HG02973 (cell line): ENCODE data around the gene GRIK2.

Source experiments
- ATAC-seq: cut with Tn5 transposase; IDR thresholded peaks from one replicate; pipeline ENCODE4 v1.9.1; 2021; ENCODE audit warnings: moderate library complexity; ENCODE audit not compliant: unreplicated experiment

The GRIK2 gene

DNA sequence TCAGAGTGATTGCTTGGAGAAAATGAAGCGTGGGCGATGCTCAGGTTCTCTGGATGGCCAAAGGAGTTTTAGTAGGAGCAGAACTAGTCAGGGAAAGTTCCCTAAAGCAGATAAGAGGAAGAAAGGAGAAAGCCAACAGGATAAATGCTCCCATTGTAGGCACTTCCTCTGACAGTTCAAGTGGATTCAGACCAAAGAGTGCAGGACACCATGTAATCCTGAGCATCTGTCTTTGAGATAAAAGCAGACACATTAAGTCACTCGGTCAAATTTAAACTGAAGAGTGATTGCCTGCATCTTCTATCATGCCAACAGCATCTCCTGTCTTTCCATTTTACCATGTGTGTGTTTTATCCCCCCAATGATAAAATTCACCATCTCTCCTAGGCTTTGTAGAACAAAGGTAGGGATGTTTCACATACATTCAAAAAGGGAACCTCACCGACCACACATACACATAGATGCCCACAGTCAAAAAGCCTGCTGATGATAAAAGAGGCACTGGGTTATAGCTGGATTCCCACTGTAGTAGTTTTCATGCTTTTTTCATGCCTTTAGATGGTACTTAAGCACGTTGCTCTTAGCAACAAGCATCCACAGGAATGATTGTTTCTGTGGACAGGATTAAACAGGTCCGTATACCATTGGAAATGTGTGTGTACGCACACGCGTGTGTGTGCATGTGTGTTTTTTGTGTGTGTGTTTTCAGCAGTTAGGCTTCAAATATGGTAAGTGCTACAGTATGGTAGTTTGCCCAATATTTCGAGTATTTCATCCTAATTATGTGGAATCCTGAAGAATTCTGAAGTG lies 7.0 kb downstream of the GRIK2 start:
- ATAC-seq = no peak

DNA sequence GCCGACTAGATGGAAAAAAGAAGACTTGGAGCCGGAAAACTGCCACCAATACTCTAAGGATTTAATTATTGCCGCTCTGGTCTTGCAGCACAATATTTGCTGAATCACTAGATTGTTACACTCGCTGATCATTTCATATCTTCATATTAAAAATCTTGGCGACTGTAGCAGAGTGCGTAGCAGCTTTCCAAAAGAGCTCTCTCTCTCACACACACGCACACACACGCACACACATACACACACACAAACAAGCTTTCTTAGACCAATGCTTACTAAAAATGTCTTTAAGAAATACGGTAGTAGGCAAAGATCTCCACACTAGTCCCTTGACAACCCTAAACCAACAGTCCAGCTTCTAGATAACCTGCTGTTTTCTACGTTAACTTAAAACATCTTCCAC lies 7.7 kb downstream of the GRIK2 start:
- no peak for ATAC-seq

DNA sequence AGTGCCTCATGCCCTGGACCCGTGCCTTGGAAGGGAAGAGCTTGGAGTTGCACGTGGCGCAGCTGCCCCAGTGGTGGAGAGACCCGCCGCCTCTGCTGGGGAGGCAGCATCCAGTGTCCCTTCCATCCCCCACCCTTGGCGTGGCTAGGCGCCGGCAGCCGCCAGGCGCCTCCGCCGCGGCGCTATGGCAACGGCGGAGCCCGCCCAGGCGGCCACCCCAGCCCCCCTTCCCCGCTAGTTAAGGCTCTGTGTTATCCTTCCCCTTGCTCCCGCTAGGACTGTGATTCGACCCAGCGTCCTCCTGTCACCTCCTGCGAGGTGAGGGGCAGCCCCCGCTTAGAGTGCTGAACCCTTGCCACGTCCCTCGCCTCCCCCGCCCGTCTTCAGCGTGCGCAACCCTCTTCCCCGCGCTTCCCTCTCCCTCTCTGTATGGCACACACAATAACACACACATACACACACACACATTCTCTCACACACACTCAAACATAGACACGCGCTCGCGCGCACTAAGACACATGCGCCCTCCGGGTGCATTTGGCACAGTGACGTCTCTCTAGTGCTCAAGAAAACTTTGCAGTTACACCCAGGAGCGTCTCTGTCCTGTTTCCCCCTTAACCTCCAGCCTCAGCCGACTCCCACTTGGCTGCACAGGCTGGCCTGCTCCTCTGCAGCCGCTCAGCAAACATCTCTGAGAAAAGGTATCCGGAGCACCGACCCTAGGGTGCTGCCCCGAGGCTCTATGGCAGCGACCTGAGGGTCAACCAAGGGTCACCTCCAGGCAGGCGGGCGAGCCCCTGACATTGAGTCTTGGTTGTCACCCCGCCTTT lies 8.5 kb downstream of the GRIK2 start:
- ATAC-seq = no peak

DNA sequence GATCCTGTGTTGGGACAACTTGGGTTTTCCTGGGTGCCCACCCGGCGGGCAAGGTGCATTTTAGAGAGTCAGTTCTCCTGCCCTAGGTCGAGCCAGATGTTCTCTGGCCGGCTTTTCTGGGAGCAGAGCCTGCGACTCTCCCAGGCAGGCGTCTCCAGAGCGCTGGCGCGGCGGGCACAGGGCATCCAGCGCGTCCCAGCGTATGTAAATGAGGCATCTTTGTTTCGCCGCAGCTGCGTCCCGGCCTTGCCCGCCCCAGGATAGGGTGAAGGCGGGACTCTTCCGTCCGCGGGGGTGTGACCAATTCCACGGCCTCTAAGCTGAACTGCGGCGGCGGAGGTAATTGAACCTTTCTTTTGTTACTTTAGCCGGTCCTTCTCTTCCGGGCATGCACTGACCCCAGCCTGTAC lies 9.1 kb downstream of the GRIK2 start:
- ATAC-seq = no peak

DNA sequence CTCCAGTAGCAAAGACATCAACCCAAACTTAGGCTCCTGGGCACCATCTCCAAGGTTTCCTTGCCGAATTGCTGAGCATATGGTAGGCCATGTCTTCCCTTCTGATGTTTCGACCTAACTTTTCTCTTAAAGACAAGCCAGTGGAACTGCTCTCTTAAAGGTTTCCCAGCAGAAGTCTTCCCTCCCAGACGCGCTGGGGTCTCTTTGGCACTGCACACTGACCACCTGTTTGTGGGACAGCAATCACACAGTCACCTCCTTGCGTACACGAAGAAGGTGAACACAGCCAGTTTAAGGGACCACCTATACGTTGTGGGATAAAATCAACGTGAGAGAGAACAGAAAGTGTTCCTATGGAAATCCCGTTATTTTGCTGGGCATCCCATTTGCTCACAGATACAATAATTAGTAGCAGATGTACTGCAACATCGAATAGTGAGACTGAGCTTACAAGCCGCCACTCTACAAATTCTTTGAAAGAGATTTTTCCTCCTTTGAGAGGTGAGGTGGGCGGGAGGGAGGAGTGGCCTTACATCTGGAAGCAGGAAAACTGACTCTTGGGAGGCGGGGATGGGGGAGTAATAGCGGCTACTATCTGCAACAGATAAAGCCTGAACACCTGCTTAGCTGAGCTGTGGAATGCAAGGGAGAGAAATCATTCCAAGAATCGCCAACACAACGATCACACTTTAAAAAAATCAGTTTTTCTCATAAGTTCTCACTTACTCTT lies 9.9 kb downstream of the GRIK2 start:
- ATAC-seq = no peak

DNA sequence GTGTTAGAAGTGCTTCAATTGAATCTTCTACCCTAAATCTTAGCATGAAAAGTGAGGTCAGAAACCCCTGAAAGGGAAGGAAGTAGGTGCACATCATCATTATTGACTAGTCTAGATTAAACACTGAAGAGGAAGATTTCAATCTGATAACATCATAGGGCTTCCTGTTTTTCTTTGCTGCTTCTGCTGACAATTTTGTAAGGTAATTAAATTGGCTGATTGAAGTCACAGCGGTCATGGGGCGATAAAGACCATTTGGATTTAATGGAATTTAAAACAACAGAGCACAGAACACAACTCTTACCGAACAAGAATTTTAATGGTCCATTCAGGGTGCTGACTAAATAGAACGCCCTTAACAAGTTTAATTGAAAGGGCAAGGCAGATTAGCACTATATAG lies 11.3 kb downstream of the GRIK2 start:
- ATAC-seq = no peak

DNA sequence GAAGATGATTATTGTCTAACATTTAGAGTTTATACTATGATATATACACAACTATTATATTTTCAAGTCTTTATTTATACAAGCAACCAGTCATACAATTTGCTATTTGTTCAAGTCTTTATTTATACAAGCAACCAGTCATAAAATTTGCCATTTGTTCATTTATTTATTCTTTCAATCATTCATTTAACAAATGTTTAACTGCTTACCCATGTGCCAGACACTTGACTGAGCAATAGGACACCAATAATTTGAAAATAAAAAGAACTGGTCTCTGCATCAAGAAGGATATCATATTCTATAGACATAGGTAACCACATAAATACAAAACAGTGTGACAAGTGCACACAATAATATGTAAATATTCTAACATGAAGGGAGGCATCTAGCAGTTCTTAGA lies 20.3 kb downstream of the GRIK2 start:
- ATAC-seq = no peak

DNA sequence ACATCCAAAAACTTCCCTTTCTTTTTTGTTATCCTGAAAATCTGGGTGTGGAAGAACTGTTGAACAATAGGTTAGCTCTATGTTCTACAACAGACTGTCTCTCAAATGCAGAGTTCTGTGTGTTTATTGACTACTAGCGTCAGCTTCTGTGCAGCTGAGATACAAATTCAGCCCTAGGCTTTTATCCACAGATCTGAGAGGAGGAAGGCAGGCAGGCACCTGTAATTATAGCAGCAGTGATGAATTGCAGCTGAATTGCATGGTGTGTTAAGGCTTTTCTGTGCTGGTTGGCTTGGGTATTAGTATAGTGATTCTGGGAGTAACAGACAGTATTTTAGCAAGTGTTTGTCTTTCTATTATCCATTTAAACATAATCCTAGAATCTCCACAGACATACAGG lies 24.4 kb downstream of the GRIK2 start:
- ATAC-seq = no peak

DNA sequence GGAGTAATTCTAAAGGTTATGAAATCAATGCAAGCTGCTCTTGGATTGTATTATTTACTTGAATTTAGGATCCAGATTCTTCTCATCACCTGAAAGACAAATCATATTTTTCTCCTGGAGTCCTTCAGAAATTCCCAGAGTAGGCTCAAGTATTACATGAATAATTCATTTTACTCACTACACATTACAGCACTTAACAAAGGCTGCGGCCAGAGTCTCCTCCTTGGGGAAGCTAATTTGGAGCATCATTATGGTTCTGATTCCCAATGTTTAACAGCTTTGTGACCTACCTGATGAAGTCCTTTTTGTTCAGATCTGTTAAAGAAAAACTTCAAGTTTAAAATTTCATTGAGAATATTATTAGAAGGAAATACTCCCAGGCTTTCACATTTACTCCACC lies 28.7 kb downstream of the GRIK2 start:
- ATAC-seq = no peak

DNA sequence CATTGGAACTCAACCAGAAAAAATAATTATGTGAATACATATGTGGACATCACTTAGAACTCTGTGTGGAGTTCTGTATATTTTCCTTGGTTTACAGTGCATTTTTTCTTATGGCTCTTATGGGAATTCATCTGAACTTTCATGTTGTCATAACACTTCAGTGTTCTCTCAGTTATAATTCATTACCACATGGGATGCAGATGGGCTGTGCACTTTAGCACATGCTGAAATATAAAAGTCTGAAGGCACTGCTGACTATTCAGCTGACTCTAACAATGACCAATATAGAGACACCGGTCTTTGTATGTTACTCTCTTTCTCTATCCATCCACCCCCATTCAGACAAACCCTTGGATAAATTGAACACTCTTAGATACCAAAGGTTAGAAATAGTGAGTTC lies 29.3 kb downstream of the GRIK2 start:
- no peak for ATAC-seq

DNA sequence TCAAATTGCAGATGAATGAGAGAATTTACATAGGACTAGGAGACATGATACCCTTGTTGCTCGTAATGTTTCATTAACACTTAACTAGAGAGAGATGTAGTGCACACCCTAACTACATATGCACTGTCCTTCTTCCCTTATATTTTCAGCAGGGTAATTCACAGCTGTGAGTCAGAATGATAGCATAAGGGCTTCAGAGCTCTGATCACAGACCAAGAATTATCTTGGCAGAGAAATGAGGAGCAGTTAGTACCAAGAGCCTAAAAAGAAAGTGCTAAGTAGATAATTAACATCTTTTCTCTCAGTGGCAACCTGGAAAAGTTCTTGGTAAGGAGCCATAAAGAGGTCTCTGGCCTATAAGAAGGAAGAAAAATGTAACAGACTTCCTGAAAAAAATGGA lies 35.8 kb downstream of the GRIK2 start:
- ATAC-seq = no peak

DNA sequence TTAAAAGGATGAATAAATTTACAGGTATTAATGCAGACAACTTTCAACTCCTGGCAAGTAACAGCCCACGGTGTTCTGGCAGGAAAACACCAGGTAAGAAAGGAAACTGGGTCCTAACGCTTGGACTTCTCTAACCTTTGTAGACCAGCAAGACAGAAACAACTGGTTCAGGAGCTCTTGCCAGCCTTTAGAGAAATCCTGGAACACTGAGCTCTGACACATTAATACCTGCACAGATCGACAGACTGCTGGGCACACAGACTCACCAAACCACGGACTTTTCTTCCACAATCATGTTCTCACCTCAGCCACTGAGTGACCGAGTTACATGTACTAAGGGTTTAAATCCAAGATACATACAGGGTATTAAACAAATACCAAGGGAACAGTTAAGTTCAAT lies 36.3 kb downstream of the GRIK2 start:
- no peak for ATAC-seq

DNA sequence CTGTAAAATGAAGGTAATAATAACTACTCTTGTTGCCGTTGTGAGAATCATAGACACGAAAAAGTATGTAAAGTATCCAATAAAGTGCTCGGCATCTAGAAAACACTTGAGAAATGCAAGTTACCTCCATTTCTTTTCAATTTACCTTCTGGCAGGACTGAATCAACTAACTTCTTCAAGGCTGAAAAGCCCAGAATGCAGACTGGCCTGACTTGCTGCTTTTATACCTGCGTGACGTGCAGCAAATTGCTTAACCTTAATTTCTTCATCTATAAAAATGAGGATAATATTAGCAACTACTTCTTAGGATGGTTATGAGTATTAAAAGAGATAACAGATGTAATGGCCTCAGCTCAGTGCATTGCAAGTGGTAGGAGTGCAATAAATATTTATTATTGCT lies 39.6 kb downstream of the GRIK2 start:
- ATAC-seq = no peak

DNA sequence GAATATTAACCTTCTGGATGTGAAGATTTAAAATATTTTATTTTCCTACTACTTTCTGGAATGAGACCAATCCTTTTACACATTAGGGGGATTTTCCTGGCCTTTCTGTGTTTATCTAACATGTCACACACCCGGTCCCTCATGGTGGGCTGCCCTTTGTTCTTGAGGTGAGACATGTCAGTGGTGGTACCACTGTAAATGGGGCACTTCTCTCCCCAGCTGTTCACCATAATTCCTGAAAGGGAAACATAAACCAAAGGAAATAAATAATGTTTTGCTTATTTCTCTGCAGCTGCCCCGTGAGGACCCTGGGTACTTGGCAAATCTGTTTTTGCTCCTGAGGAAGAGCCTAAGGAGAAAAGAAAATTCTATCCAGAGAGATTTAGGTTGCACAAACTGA lies 41.1 kb downstream of the GRIK2 start:
- ATAC-seq = no peak

DNA sequence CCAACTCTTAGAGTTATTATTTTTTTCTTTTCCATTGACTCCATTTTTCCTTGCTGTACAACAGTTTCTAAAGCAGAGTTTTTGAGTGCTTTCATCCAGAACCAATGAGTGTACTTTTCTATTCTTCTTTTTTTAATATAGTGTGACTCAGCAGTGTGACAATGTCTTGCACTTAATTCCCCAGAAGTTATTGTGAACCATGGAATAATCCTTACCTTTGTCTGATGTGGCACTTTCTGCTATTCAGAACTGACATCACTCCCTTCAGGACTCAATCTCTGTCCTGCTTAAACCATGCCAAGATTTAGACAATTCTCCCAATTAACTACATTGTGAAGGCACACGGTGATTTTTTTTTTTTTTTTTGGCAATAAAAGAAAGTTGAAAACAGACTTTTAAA lies 41.5 kb downstream of the GRIK2 start:
- no peak for ATAC-seq

DNA sequence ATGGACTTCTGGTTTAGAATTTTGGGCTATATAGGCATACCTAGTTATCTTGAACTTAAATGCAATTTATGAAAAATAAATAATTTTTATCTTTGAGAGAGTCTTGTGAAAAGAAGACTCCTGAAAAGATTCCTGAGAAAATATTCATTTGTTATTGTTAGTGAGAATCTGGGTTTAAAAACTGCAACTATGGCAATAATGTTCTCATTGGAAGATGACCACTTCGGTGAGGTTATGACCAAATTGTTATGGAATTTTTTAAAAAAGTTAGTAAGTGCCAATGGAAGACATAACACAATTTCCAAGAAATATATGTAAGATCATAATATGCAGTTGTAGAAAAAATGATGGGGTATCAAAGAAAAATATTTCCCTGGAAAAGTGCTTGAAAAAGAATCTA lies 46.3 kb downstream of the GRIK2 start:
- ATAC-seq = no peak

DNA sequence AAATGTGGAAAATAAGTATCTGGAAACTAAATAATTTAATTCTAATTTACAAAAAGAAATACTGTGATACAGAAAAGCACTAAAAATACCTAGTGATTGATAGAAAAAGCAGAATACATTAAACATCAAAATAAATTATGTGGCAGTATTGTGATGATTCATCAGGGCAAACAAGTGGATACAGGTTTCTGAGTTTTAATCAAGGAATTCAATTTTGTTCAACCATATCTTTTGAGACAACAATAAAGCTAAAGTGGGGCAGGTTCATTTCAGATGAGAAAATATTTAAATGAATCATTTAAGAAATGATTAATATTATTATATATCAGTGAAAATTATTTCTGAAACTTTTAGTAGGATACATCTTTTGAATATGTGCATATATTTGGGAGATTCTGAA lies 49.8 kb downstream of the GRIK2 start:
- ATAC-seq = no peak

DNA sequence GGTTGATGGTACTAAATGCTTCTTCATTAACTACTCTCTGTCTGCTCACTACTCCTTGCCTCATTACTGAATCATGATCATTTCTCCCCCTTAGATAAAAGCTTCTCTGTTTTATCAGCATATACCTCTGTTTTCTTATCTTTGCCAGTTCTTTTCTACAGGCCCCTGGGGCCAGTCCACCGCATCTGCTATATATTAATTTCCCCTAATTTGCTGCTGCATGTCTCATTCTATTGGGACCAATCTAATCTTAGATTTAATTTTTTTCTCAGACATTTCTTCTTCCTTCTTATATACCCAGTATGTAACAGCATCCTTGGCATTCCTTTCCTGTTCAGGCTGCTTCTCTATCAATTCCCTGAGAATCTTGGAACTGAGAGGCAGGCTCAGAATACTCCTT lies 51.2 kb downstream of the GRIK2 start:
- no peak for ATAC-seq

DNA sequence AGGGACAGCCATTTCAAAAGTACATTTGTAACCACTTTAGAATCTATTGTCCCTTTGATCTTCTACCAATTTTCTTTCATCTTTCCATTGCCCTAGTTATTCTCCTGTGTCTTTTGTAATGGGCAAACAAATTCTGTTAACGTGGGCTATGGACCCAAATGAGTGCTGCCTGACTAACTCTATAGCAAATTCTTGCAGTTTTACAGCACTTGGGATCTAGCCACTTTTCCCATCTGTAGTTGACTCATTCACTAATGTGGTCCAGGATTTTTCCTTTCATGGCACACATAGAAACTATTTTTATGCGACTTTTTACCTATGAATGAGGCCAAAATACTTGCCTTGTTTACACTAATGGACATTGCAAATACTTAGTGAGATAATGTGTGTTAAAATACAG lies 52.0 kb downstream of the GRIK2 start:
- ATAC-seq = no peak

DNA sequence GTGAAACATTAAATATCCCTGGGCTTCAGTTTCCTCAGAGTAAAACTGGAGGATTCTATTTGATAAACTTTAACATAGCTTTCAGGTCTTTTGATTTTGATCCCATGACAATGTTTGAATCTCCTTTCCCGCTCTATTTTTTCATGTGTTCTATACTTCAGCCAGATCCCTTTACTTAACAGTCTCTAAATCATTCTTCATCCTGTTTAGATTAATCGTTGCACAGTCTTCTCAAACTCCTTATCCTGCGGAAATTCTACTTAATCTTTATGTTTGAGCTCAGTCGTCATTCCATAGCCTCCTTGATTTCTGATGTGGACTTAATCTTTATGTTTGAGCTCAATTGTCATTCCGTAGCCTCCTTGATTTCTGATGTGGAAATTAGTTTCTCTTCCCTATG lies 57.4 kb downstream of the GRIK2 start:
- ATAC-seq = no peak

DNA sequence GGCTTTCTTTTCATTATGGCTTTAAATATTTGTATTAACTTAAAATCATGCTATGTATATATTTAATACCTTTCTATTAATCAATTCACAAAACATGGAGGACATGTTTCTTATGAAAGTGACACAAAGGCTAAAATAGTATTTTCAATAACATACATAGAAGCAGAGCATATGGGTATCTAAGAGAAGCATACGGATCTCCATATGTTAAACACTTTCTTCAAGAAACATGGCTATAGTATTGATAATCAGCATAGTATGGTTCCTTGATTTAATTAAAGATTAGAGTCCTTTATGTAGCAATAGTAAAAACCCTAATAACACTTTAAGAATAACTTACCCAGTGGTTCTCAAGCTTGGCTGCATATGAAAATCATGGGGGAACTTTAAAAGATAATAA lies 58.5 kb downstream of the GRIK2 start:
- no peak for ATAC-seq

DNA sequence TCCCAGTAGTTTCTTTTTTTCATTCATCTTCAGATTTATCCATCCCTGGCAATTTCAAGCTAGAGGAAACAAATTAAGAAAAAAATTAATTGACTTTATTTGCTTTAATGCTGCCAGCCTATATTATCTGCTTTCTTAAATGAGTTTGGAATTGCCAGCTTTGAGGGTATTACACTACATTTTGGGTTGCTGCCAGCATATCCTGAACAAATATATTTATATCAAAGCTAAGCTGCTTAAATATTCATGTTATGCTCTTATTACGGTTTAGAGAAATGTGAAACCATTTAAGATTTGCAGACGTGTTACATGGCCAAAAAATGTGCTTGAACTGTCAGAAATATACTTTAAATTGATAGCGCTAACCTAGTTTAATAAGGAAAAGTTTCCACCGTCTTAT lies 59.7 kb downstream of the GRIK2 start:
- no peak for ATAC-seq
